Skeletal muscle cell (primary cell): ENCODE results near the gene C2orf92.
"Not testable (repeated sequence)": the region's sequence is repeated elsewhere in the genome, so short reads cannot be mapped to it uniquely, and the experiment has no call there.

Experiments used
- DNase-seq: peaks from one replicate; pipeline ENCODE4 v3.0.0-alpha.2; 2010; ENCODE audit warnings: low read depth
- H3K4me3 ChIP-seq: 2 replicates; pipeline ENCODE4 v1.5.1; 2011; ENCODE audit warnings: low read depth, mild to moderate bottlenecking, control low read depth, low read length, moderate library complexity

Gene C2orf92

DNA sequence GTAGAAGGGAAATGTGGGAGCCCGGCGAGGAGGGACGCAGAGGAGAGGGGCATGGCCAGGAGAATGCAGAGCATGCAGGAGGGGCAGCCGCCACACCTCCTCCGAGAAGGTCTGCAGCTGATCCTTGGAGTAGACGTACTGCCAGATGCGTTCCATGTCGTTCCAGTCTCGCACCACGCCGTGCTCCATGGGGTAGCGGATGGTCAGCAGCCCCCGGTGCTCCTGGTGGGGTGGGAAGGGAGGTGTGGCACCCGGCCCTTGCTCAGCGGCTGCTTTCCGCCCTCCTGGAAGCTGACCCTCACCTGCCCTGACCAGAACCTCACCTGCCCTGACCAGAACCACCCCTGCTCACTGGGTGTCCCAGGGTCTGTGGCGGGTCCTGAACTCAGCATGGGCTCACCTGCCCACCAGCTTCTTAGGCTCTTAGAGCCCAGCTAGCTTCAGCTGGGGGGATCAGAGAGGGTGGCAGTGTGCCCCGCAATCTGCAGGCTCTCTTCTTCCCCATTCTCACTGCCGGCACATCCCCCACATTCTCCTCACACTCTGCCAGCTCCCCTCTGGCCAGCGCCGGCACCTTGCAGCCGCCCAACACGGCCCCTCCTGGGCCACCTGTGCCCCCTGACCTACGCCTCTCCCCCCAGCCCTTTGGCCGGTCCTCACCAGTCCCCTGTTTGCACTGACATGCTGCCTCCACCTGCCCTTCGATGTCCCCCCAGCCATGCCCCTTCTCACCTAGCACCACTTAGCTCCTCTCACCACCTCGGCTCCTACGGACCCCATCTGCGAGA lies 10.1 kb upstream of the C2orf92 start:
- DNase-seq, result no peak
- H3K4me3 ChIP-seq, result no peak overlapping the region

DNA sequence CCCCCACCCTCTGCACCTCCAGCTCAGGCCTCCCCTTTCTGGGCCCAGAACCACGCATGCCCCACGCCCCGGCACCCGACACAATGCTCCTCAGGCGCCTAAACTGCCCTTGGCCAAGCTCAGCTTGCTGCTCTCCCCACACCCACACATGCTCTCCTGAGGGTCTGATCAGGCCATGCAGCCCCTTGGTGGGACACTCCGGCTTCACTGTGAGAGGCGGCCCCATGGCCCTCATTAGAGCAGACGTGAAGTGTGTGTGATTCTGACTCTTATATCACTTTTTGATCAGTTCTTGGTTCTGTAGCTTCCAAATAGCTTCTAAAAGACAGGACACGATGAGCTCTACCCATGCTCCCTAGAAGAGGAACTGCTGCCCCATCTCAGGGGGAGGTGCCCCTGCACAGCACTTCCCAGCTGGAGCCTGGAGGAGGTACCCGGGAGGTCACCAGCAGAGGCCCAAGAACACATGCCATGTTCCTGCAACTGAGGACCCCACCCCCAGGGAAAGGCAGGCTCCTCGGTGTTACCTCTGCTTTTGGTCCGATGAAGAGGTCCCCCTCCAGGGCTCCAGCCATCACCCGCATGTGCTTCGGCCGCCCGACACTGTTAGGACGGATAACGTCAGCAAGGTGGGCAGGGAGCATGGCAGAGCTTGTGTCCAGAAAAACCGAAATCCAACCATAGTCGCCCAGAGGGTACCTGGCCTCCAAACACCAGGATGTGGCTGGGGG lies 9.3 kb upstream of the C2orf92 start:
- H3K4me3 ChIP-seq, result no peak overlapping the region
- no peak for DNase-seq

DNA sequence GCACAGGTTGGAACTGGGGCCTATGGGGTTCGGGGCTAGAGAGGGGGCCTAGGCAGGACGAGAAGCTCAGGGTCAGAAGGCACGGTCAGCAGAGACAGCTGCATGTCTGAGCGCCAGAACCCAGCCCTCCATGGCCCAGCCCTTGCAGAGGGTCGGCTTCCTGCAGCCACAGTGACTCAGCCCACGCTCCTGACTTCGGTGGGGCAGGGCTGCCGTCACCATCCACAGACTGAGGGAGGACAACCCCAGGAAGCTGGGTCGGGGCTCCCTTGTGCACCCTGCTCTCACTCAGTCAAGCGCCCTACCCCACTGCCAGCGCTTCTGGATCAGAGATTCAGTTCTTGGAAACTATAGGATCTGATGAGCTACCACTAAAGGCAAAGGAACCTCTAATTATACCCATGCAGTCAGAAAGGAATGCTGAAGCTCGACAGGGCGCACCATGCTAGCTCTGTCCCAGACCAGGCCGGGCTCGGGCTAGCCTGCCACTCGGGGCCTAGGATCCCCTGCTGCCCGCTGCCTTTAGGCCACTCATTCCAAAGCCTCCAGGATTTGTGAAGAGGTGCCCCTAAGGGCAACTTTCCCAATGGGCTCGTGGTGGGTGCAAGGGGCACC lies 8.6 kb upstream of the C2orf92 start:
- H3K4me3 ChIP-seq, result no peak overlapping the region
- no peak for DNase-seq

DNA sequence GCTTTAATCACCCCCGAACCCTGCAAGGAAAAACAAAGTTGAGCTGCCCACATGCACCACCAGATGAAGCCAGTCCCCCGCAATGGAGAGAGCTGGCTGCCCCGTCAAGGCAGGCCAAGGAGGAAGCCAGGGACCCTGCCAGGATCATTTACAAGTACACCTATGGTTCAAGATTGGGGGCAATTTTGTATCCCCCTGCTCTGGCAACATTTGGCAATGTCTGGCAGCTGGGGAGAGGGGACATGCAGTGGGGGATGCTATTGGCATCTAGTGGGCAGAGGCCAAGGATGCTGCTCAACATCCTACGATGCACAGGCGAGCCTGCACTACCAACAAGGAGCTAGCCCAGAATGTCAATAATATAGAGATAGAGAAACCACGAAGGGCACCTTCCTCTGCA lies 7.6 kb upstream of the C2orf92 start:
- peak overlapping the region; percentile 75 for H3K4me3 ChIP-seq
- DNase-seq, result no peak

DNA sequence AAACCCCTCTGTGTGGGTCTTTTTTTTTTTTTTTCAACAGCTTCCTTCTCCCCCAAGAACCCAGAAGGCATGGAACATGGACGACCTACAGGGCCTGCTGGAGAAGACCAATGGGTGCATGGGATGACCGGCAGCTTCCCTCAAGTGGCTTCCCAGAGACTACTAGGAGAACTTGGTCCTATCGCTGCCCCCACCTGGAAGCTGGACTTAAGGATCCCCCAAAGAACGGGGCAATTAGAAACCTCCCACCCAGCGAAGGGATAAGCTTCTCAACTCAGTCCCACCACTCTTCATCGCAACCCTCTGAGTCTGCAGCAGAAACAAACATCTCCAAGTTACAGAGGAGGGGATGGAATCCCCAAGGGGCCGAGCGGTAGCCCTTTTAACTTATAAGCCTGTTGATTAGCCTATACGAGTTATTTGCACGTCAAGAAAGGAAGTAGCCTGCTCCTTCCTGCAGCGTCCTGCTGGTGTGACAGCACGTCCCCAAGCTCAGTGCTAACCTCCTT lies 7.1 kb upstream of the C2orf92 start:
- no peak for DNase-seq

DNA sequence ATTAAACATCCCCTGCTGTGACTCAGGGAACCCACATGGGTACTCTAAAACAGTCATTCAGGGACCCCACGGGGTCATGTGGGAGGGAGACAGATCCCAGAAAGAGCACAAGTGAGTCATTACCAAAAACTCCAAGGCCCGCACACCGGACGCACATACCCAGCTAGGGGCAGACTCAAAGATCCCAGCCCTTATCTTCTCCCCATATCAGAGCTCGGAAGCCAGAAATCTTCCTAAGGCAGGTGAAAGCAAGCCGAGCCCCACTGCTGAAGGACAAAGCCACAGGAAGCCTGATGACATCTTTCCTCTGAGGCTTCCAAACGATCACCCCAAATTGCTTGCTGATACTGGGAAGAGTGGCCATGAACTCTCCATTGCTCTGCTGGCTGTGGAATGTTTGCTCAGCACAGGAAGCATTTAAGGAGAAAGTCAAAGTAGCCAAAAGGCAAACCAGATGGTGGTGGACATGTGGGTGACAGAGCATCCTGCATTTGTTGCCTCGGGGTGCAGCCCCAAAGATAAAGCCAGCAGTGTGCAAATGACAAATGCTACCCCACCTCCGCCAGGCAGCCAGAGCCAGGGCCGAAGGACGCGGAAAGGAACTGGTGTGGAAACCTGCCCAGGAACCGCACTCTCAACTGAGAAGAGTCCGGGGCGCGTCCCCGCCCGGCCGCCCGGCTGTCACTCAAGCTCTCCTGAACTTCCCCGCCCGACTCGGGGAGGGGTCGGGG lies 6.5 kb upstream of the C2orf92 start:
- peak overlapping the region; percentile 75 for H3K4me3 ChIP-seq
- peak; percentile 60 for DNase-seq

More for the DNA sequence above, 7.1 kb upstream of the C2orf92 start:
- H3K4me3 ChIP-seq, result peak overlapping the region; percentile 75

DNA sequence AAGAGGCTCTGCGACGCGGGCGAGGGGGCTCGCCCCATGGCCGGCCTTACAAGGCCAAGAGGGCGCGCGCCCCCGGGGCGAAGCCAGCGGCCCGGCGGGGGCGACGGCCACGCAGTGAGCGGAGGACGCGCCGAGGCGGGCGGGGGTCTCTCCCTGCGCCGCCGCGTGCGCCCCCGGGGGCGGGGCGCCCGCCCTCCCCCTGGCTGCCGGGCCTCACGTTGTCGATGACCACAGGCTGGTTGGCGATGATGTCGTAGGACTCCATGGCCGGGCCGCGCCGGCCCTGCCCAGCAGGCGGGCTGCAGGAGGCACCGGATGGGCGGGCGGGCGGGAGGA lies 5.9 kb upstream of the C2orf92 start:
- DNase-seq, result no peak
- peak overlapping the region; percentile 75 for H3K4me3 ChIP-seq

DNA sequence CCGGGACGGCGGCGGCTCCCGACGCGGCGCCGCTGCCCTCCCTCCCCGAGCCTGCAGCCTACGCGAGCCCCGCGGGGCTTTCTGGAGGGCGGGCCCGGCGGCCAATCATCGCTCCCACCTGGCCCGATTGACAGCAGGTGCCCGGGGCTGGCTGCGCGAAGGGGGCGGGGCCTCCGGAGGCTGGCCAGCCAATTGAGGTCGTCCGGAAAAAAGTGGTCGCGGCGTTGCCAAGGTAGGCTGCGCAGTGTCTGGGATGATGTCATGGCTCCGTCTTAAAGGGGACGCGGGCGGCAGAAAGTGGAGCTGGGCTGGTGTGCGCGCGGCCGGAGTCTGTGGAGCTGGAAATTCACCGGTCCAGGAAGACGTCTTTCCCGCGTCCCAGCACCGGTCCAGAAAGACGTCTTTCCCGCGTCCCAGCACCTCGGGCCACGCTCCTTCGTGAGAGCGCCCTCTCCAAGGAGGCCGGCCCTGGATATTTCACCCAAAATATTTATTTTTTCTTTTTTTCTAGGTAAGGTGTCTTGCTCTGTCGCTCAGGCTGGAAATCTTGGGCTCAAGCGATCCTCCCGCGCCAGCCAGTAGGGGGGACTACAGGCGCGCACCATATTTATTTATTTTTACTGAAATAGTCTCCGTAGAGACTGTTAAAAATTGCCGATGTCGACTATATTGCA lies 5.4 kb upstream of the C2orf92 start, which contains the start of gene ACTR1B:
Gene ACTR1B, minus strand, starts transcription at position 83 of the 674 bp plus-strand sequence. CDS start 154 bp downstream, outside the sequence.
- peak; percentile 95 for DNase-seq
- H3K4me3 ChIP-seq, result peak within 1 kb of the TSS; percentile 75

DNA sequence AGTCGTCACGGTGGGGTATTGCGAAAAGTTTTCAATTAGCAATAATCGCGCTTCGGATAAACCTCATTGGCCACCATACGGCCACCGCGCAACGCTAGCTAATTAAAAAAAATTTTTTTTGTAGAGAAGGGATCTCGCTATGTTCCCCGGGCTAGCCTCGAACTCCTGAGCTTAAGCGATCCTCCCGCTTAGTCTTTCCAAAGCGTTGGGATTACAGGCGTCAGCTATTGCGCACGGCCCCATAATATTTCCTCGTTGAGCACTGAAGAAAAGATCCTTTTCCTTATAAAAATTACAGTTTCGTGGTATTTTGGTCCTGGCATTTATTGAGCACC lies 4.9 kb upstream of the C2orf92 start:
- H3K4me3 ChIP-seq, result peak overlapping the region; percentile 75
- no peak for DNase-seq

DNA sequence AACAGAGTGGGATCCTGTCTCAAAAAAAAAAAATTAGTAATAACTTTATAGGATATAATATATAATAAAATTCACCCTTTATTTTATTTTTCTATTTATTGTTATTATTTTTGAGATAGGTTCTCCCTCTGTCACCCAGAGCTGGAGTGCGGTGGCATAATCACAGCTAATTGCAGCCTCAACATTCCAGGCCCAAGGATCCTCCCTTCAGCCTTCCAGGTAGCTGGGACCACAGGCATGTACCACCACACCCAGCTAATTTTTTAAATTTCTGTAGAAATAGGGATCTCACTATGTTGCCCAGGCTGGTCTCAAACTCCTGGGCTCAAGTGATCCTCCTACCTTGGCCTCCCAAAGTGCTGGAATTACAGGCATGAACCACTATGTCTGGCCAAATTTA lies 958 bp downstream of the C2orf92 start:
- DNase-seq, result no peak
- H3K4me3 ChIP-seq, result no peak overlapping the region

DNA sequence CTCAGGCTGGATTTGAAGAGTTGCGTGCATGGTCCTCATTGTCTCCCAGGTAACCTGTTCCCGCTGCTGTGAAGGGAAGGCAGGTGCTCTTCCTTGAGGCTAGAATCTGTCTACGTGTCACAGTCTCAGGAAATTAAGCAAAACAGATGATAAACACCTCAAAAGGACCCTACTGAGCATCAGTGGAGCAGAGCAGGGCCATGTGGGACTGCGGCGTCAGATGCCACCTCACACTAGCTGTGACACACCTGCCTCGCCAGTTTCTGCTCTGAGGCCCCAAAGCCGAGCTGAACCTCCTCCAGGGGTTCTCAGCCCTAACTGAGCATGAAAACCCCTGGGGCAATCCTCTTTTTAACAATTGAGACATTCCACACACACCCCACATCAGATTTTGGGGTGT lies 2.0 kb downstream of the C2orf92 start:
- no peak overlapping the region for H3K4me3 ChIP-seq
- DNase-seq, result no peak

DNA sequence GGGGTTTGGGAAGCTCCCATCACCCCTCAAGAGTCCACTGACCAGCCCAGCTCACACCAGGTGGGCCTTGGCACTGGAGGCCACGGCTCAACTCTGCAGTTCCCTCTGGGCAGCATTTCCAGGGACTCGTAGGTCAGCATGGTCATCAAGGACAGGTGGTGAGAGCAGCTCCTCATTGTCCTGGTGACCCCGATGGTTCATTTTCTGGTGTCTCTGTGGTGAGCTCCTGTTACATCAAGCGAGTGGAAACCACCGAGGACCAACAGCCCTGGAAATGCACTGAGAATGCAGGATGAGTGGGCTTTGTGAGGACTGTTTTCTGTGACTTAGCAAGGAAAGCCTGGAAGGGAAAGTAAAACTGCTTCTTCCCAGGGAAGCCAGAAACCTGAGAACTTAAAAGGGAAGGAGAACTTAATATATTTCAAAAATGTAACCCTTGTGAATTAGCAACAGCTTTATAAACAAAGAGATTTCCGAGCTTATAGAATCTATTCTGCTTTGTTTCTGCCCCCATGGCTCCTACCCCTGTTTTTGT lies 3.2 kb downstream of the C2orf92 start:
- H3K4me3 ChIP-seq, DNase-seq: not testable (repeated sequence)

DNA sequence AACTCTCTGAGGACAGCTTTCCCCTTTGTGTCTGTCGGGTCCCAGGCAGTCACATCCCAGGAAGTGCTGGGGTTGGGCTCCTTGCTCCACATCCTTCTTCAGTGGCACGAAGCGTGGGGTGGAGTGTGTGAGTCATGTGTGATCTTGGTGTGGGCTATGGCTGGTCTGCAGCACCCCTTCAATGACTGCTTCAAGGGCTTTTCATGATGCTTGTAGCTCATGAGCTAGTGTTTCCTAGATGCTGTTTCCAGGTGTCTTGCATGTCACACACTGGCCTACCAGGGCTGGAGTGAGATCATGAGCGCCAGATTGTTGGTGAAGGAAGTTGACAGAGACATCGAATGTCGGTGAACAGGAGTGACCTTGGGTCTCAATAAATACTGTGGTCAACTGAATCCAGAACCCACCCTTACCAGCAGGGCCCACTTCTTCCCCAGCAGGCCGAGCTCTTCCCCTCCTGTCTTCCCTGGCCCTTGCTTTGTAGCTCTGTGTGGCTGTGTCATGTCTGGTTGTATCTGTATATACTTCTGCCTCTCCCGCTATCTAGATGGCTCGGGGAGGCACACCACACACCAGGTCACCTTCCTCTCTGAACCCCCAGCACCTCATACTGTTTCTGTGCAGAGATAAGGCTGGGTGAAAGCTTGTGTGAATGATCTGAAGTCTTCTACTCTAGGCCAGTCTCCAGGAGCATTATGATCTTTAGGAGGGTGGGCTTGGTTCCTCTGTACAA lies 3.8 kb downstream of the C2orf92 start:
- DNase-seq, result no peak

DNA sequence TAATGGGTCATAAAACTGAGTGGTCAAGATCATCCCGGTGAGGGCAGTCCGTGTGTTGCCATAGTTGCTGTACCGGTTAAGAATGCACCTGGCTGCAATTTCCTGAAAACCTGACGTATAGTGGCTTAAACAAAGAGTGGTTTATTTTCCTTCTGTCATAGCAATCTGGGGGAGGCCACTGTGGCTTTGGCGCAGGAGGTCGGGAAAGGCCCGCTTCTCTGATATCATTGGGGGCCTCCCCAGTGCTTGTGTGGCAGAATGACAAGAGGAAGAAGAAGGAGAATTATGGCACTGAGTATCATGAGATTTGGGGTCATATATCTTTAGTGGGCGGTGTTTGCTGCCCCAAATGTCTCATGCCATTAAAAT lies 4.4 kb downstream of the C2orf92 start:
- H3K4me3 ChIP-seq, result no peak overlapping the region
- no peak for DNase-seq

More for the DNA sequence above, 3.8 kb downstream of the C2orf92 start:
- no peak overlapping the region for H3K4me3 ChIP-seq

DNA sequence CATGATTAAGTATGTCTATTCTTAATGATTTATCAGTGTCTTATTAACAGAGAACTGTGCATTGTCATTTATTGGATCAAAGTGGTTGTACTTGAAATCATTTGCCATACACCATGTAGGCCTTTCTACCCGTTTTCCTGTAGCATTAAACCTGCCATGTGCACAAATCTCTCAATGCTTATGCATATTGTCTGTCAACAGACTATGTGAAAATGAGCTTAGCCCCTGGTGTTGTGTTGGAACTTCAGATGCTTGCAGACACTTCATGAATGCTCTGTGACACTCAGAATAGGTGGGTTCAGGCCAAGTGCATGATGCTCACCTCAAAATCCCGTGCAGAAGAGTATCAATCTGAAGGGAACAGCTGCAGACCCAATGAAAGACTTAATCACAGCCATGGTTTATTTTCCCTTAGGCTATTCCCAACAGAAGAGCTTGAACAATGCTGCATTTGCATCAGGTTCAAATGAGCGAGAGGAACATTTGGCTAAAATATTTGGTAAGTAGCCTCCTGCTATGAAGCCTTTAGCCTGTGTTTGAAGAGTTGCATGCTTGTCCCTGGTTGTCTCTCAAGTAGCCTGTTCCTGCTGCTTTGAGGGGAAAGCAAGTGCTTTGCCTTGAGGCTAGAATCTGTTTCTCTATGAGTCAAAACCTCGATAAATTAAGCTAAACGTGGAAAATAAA lies 6.1 kb downstream of the C2orf92 start:
- no peak for DNase-seq
- H3K4me3 ChIP-seq, result no peak overlapping the region

DNA sequence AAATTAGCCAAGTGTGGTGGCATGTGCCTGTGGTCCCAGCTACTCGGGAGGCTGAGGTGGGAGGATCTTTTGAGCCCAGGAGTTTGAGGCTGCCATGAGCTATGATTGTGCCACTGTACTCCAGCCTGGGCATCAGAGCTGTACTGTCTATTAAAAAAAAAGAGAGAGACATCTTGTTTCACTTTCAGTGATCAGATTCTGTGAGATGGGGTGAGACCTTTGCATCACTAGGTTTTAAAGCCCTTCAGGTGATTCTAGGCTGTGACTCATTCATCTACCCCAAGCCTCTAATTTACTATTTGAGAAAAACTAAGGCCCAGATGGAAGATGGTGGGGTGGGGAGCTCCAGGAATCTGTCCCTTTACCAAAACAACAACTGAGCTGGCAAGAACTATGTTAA lies 7.1 kb downstream of the C2orf92 start:
- H3K4me3 ChIP-seq, result no peak overlapping the region
- no peak for DNase-seq

DNA sequence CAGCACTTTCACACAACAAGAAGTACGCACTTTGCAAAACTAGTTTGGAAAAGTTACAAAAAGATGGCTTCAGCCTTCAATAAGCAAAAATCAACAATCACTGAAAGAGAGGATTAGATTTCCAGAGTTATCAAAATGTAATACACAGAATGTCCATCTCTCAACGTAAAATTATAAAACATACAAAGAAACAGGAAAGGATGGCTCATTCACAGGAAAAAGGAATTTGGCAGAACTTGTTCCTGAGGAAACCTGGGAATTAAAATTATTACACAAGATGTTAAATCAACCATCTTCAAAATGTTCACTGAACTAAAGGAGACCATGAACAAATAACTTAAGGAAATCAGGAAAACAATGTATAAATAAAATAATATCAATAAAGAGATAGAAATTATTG lies 8.0 kb downstream of the C2orf92 start:
- no peak for DNase-seq
- no peak overlapping the region for H3K4me3 ChIP-seq

DNA sequence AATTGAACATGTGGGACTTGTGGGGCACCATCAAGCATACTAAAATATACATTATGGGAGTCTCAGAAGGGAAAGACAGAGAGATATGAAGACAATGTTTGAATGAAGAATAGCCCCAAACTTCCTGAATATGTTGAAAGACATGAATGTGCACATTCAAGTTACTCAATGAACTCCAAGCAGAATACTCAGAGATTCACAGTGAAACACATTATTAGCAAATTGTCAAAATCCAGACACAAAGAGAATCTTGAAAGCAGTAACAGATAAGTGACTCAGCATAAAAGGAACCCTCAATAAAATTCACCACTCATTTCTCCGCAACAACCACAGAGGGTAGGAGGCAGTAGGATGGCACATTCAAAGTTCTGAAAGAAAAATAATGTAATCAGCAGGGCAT lies 8.8 kb downstream of the C2orf92 start:
- no peak for DNase-seq
- no peak overlapping the region for H3K4me3 ChIP-seq
